Caco-2 (cell line): ENCODE results near the gene RNF6. TPM values are rescaled to one million over a fixed set of nuclear protein-coding genes. Genes with fewer than 3 reads are reported as not detected.

ENCODE experiments used
- BruUV-seq: library from RNA; stranded (reverse); fragments of 400-500 nt; replicated peaks from 2 replicates; lab custom pipeline; 2021; lab: Mats Ljungman, UMichigan
- CTCF ChIA-PET: fragments of 300-600 bp; sonication (Branson Sonifier 250); formaldehyde crosslinking; loops from one replicate; lab custom pipeline; 2022; ENCODE audit warnings: antibody characterized with exemption; lab: Charles Lee
- POLR2A ChIA-PET: fragments of 300-600 bp; sonication (Branson Sonifier 250); formaldehyde crosslinking; loops from one replicate; lab custom pipeline; 2022; ENCODE audit warnings: antibody characterized with exemption; lab: Charles Lee
- DNase-seq, 2 experiments: peaks; one replicate each; pipeline versions ENCODE4 v3.0.0 to v3.0.0-alpha.2; 2020 to 2022
- H3K27me3 ChIP-seq: replicated peaks from 2 replicates; pipeline ENCODE4 v1.6.0; 2011; ENCODE audit warnings: low read length; ENCODE audit not compliant: control insufficient read depth, insufficient read depth
- H3K36me3 ChIP-seq: 2 replicates; pipeline ENCODE4 v1.5.1; 2011; ENCODE audit warnings: low read length; ENCODE audit not compliant: control insufficient read depth, insufficient read depth
- H3K4me1 ChIP-seq: fragments of 250-450 bp; sonication (Bioruptor Pico); 2 replicates; pipeline ENCODE4 v1.5.1; 2020; ENCODE audit warnings: mild to moderate bottlenecking
- H3K4me3 ChIP-seq: 2 replicates; pipeline ENCODE4 v1.5.1; 2011; ENCODE audit warnings: low read depth, mild to moderate bottlenecking, control low read depth, low read length
- H3K9me3 ChIP-seq: fragments of 250-450 bp; sonication (Bioruptor Pico); 2 replicates; pipeline ENCODE4 v1.5.1; 2020; ENCODE audit warnings: mild to moderate bottlenecking, moderate library complexity
- H3K27ac Mint-ChIP-seq: one replicate; pipeline ENCODE4 v1.8.0; 2022; ENCODE audit warnings: mixed read lengths; ENCODE audit not compliant: unreplicated experiment
- H3K27me3 Mint-ChIP-seq: one replicate; pipeline ENCODE4 v1.8.0; 2022; ENCODE audit warnings: mixed read lengths; ENCODE audit not compliant: insufficient read depth, unreplicated experiment
- H3K36me3 Mint-ChIP-seq: one replicate; pipeline ENCODE4 v1.8.0; 2022; ENCODE audit warnings: mild to moderate bottlenecking, mixed read lengths; ENCODE audit not compliant: insufficient read depth, unreplicated experiment
- H3K4me1 Mint-ChIP-seq: one replicate; pipeline ENCODE4 v1.8.0; 2022; ENCODE audit warnings: low read depth, mixed read lengths; ENCODE audit not compliant: unreplicated experiment
- H3K4me3 Mint-ChIP-seq: one replicate; pipeline ENCODE4 v1.8.0; 2022; ENCODE audit warnings: mild to moderate bottlenecking, moderate library complexity, mixed read lengths; ENCODE audit not compliant: unreplicated experiment
- H3K9me3 Mint-ChIP-seq: one replicate; pipeline ENCODE4 v1.8.0; 2022; ENCODE audit warnings: mixed read lengths; ENCODE audit not compliant: unreplicated experiment
- intact Hi-C: fragments of 100-400 bp; cut with micrococcal nuclease; formaldehyde crosslinking; loops from one replicate; pipeline ENCODE4 v1.10.0; 2022; ENCODE audit not compliant: unreplicated experiment
- total RNA-seq: library from RNA; stranded (reverse); gene quantifications from 2 replicates; pipeline ENCODE4 v1.2.3, GENCODE V29; 2022
- TF ChIP-seq, protein P1 (sequence below), 2 experiments: fragments of 200-600 bp in 1 of 2; IDR thresholded peaks; 1 replicate in 1 of 2; 2 replicates in 1 of 2; pipeline versions ENCODE4 v1.5.1 to v1.8.0; 2011 to 2022; ENCODE audit warnings: antibody characterized with exemption in 1 of 2, control low read depth in 1 of 2, inconsistent platforms in 1 of 2, low read depth in 1 of 2, low read length in 1 of 2, mild to moderate bottlenecking in 1 of 2, moderate library complexity in 1 of 2; ENCODE audit not compliant: insufficient read depth in 1 of 2, severe bottlenecking in 1 of 2, unreplicated experiment in 1 of 2

Gene RNF6
- total RNA-seq, 1 experiment from 2014 or later, result 41.4 TPM

DNA sequence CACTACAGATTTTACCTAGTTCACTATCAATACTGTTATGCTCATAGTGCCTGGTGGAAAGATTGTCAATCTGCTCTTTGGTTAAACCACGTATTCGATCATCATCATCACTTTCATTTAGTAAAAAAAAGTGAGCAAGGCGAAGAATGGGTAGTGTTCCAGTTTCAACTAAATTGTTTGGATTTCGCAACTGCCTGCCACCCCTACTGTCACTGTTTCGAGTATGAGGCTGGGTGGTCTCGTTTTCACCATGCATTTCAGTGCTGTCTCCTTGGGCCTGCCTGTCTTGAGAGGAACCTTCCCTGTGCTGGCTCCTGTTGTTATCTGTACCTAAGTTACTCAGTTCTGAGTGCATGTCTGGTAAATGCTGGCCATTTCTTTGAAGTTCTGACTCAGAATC is 8.1 kb downstream of the RNF6 start:
- TF ChIP-seq, protein P1, sequence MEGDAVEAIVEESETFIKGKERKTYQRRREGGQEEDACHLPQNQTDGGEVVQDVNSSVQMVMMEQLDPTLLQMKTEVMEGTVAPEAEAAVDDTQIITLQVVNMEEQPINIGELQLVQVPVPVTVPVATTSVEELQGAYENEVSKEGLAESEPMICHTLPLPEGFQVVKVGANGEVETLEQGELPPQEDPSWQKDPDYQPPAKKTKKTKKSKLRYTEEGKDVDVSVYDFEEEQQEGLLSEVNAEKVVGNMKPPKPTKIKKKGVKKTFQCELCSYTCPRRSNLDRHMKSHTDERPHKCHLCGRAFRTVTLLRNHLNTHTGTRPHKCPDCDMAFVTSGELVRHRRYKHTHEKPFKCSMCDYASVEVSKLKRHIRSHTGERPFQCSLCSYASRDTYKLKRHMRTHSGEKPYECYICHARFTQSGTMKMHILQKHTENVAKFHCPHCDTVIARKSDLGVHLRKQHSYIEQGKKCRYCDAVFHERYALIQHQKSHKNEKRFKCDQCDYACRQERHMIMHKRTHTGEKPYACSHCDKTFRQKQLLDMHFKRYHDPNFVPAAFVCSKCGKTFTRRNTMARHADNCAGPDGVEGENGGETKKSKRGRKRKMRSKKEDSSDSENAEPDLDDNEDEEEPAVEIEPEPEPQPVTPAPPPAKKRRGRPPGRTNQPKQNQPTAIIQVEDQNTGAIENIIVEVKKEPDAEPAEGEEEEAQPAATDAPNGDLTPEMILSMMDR (IDR thresholded peaks at IDR 0.05; ENCODE audit: insufficient read depth in 1 of 2, low read depth in 1 of 2, low read length in 1 of 2, severe bottlenecking in 1 of 2, unreplicated experiment in 1 of 2), result no peak
- Histone ChIP-seq H3K4me1 (no peaks in the 10 kb centered on the region), H3K36me3 (peaks cover 8% of the 10 kb centered on the region), H3K27me3 (no peaks in the 10 kb centered on the region), H3K9me3 (no peaks in the 10 kb centered on the region), H3K4me3 (no peak overlapping the region)
- H3K27me3 Mint-ChIP-seq, result no peaks in the 10 kb centered on the region
- intact Hi-C loops, result no loop called here
- H3K4me3 Mint-ChIP-seq, result no peak overlapping the region
- no TSS peak for BruUV-seq
- no peaks in the 10 kb centered on the region for H3K9me3 Mint-ChIP-seq
- ChIA-PET CTCF (no interaction called here), POLR2A (no interaction called here)
- H3K27ac Mint-ChIP-seq, result no peak overlapping the region
- H3K4me1 Mint-ChIP-seq, result no peaks in the 10 kb centered on the region
- no peak for DNase-seq
- H3K36me3 Mint-ChIP-seq, result peaks cover 25% of the 10 kb centered on the region

DNA sequence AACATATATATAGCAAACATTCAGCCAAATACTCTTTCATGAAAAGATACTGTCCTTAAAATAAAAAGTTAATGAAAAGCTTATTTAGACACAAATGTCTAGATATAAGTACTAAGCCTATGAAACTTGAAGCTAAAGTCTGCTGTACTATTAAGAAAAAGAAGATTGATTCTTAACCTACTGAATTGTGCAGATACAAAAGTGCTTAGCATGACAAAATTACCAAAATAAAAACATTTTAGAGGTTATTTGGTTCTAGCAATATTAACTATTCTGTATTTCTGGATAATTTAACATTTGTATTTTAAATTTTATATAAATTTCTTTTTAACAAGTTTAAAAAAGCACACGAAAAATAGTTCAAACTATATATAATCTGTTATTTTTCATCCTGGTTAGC is 8.8 kb downstream of the RNF6 start:
- H3K4me1 ChIP-seq, result no peaks in the 10 kb centered on the region
- H3K4me3 ChIP-seq, result no peak overlapping the region
- H3K27me3 ChIP-seq, result no peaks in the 10 kb centered on the region
- Mint-ChIP-seq H3K36me3 (peaks cover 25% of the 10 kb centered on the region), H3K27ac (no peak overlapping the region), H3K9me3 (no peaks in the 10 kb centered on the region), H3K4me3 (no peak overlapping the region), H3K4me1 (no peaks in the 10 kb centered on the region), H3K27me3 (no peaks in the 10 kb centered on the region)
- BruUV-seq, result no TSS peak
- no peak for DNase-seq
- CTCF ChIA-PET, result no interaction called here
- H3K9me3 ChIP-seq, result no peaks in the 10 kb centered on the region
- peaks cover 8% of the 10 kb centered on the region for H3K36me3 ChIP-seq
- intact Hi-C loops, result no loop called here
- POLR2A ChIA-PET, result no interaction called here
- TF ChIP-seq, protein P1 (IDR thresholded peaks at IDR 0.05; ENCODE audit: insufficient read depth in 1 of 2, low read depth in 1 of 2, low read length in 1 of 2, severe bottlenecking in 1 of 2, unreplicated experiment in 1 of 2), result no peak

DNA sequence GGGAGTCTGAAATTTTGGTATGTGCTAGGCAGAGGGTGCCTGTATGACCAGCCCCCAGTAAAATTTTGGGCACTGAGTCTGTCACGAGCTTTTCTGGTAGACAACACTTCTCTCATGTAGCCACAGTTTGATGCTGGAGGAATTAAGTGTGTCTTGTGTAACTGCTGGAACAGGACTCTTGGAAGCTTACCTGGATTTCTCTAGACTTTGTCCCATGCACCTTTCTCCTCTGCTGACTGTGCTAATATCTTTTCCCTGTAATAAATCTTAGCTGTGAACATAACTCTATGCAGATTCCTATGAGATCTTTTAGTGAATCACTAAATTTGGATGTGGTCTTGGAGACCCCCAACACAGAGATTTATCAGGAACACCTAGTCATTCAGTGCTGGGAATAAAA is 13.8 kb downstream of the RNF6 start:
- no peaks in the 10 kb centered on the region for H3K4me1 ChIP-seq
- H3K27me3 Mint-ChIP-seq, result no peaks in the 10 kb centered on the region
- peaks cover 6% of the 10 kb centered on the region for H3K36me3 Mint-ChIP-seq
- intact Hi-C loops, result no loop called here
- no peak overlapping the region for H3K4me3 ChIP-seq
- ChIA-PET POLR2A (no interaction called here), CTCF (no interaction called here)
- DNase-seq, result no peak
- H3K9me3 Mint-ChIP-seq, result no peaks in the 10 kb centered on the region
- BruUV-seq, result no TSS peak
- TF ChIP-seq, protein P1 (IDR thresholded peaks at IDR 0.05; ENCODE audit: insufficient read depth in 1 of 2, low read depth in 1 of 2, low read length in 1 of 2, severe bottlenecking in 1 of 2, unreplicated experiment in 1 of 2), result no peak
- no peaks in the 10 kb centered on the region for H3K9me3 ChIP-seq
- H3K4me1 Mint-ChIP-seq, result no peaks in the 10 kb centered on the region
- no peaks in the 10 kb centered on the region for H3K27me3 ChIP-seq
- H3K36me3 ChIP-seq, result no peaks in the 10 kb centered on the region
- no peak overlapping the region for H3K27ac Mint-ChIP-seq
- no peak overlapping the region for H3K4me3 Mint-ChIP-seq
